ENCODE data around the gene DIO3.
"Not testable (repeated sequence)": the region's sequence is repeated elsewhere in the genome, so short reads cannot be mapped to it uniquely, and the experiment has no call there.

Gene DIO3

DNA sequence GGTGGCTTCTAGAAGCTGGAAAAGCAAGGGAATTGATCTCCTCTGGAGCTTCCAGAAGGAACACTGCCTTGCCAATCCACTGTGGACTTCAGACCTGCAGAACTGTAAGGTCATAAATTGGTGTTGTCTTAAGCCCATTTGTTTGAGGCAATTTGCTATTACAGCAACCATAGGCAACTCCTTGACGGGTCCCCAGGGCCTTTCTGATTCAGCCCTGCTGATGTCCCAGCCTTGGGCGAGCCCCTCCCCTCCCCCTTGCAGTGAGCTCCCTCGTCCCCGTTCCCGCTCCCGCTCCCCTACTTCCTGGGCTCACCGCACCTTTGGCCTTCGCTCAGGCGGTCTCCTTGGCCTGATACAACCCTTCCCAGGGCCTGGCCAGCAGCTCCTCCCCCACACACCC is 18.9 kb upstream of the DIO3 start:
- DNase-seq (ENCODE audit: low read depth in 3 of 3) = no peak

DNA sequence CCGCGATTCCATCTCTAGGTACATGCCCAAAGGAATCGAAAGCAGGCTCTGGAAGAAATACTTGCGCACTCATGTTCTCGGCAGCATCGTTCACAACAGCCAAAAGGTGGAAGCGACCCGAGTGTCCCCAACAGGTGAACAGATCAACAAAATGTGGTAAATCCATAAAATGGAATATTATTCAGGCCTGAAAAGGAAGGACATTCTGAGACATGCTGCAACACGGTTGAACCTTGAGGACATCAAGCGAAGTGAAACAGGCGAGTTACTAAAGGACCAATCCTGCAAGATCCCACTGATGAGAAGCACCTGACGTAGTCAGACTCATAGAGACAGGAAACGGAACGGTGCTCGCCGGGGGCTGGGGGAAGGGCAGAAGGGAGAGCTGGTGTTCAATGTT is 17.5 kb upstream of the DIO3 start:
- DNase-seq (ENCODE audit: low read depth in 3 of 3) = no peak

DNA sequence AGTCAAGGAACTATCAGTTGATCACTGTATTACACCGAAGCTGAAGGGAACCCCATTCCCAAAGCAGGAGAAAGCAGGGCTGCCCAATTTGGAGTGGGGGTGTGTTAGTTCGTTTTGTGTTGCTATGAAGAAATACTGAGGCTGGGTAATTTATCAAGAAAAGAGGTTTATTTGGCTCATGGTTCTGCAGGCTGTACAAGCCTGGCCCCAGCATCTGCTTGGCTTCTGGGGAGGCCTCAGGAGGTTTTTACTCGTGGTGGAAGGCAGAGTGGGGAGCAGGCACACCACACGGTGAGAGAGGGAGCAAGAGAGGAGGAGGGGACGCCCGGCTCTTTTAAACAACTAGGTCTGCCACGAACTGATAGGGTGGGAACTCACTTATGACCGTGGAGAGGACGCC is 16.7 kb upstream of the DIO3 start:
- no peak for DNase-seq (ENCODE audit: low read depth in 3 of 3)

DNA sequence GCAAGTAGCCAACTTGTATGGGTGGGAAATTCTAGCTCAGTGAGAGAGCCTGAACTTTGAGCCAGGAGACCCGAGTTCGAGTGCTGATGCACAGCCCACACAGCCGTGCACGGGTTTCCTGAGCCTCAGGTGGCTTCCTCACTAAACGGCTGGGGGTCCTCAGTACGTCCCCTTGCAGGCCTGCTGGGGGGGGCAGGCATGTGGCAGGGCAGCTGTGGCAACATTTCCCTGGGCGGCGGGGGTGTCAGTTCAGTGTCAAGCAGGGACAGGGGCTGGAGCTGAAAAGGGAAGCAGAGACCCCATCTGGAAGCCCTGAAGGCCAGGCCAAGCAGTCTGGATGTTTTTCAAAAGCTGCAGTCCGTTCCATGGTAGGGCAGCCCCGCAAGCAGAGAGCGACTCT is 14.6 kb upstream of the DIO3 start:
- DNase-seq (ENCODE audit: low read depth in 3 of 3) = no peak

DNA sequence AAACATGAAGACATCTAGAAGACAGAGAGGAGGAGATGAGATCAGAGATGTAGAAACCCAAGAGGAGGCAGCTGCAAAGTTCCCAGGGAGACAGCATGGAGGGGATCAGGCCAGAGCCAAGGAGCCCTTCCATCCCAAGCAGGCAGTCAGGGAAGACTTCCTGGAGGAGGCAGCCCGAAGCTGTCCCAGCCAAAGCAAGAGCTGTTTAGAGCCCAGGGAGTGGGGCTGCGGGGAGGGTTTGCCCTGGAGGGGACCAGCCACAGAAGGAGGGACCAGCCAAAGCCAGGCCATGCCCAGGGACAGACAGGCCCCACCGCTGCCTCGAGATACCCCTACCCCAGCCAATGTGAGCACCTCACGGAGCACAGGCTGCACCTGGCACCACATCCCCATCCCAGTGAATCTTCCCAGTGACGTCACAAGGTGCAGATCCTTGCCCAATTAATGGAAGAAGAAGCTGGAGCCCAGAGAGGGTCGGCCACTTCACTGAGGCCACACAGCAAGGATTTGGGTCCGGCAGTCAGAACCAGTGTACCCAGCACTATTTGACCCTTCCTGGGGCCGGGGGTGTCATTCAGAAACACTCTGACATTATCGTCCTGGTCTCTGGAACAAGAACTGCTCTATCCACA is 14.1 kb upstream of the DIO3 start:
- no peak for DNase-seq (ENCODE audit: low read depth in 3 of 3)

DNA sequence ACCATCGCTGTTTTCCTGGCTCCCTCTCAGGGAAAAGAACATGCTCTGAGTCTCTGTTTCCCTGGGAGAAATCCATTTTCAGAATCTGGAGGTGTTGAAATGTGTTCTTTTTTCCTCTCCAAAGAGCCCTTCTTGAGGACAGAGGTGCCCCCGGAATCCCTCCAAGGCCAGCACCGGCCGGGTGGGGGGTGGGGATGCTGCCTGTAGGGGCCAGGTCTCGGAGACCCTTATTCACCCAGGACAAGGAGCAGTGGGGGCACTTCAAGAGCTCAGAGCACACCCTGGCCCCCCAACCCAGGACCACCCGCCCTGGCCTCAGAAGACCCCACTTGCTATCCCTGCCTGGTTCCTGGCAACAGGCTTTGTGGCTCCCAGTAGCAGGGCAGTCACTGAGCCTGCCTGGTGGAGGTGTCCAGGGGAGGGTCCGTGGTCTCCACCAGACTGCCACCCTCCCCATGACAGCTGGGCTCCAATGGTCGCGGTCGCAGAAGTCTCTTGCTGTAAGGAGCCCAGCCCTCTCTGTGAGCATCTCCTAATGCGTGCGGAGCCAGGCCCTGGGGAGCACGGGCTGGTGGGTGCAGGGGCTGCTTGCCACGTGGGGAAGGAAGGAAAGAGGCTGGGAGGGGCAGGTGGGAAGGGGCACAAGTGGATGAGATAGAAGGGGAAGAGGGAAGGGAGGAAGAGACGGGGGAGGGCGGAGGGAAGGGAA is 13.2 kb upstream of the DIO3 start:
- DNase-seq (ENCODE audit: low read depth in 3 of 3) = no peak

DNA sequence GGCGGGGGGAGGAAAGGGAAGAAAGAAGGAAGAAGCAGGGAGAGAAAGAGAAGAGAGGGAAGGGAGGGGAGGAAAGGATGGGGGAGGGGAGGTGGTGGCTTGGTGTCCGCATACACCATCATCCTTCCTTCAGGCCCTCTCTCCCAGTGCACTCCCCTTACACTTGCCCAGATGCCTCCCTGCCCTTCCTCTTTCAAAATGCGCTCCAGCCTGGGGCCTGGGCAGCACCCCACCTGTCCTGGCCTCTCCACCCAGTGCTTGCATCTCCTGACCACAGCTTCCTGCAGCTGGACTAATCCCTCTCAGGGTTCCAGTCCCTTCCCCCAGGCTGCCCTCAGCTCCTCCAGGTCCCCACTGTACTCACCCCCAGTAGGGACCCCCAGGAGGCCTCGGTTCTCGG is 12.6 kb upstream of the DIO3 start:
- DNase-seq (ENCODE audit: low read depth in 3 of 3) = no peak

DNA sequence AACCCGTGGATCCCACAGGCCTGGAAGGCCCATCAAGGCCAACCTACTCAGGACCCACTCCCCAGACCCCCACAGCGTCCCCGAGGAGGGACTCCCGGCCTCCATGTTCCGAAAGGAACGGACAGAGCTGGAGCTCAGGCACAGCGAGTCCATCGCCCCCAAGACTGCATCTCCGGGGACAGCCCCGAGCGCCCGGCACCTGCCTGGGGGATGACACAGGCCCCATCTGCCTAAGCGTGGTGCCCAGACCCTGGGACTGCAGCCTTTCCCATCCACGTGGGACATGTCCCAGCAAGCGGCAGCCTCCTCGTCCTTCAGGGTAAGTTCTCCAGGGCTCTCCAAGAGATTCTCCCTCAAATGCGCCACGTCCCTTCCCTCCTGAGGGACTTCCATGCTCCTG is 12.1 kb upstream of the DIO3 start:
- no peak for DNase-seq (ENCODE audit: low read depth in 3 of 3)

DNA sequence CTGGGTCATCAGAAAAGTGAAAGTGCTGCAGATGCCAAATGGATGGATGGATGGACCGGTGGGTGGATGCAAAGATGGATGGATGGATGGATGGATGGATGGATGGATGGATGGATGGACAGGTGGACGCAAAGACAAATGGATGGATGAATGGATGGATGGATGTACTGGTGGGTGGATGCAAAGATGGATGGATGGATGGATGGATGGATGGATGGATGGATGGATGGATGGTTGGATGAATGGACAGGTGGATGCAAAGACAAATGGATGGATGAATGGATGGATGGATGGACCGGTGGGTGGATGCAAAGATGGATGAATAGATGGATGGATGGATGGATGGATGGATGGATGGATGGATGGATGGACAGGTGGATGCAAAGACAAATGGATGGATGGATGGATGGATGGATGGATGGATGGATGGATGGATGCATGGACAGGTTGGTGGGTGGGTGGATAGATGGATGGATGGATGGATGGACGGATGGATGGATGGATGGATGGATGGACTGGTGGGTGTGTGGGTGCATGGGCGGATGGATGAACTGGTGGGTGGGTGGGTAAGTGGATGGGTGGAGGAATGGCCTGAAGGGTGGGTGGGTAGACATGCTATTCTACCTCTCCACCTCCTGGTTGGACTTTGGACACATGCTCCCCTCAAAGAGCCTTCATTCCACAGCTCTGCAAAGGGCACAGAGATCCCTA is 10.9 kb upstream of the DIO3 start:
- not testable (repeated sequence) for DNase-seq (ENCODE audit: low read depth in 3 of 3)

DNA sequence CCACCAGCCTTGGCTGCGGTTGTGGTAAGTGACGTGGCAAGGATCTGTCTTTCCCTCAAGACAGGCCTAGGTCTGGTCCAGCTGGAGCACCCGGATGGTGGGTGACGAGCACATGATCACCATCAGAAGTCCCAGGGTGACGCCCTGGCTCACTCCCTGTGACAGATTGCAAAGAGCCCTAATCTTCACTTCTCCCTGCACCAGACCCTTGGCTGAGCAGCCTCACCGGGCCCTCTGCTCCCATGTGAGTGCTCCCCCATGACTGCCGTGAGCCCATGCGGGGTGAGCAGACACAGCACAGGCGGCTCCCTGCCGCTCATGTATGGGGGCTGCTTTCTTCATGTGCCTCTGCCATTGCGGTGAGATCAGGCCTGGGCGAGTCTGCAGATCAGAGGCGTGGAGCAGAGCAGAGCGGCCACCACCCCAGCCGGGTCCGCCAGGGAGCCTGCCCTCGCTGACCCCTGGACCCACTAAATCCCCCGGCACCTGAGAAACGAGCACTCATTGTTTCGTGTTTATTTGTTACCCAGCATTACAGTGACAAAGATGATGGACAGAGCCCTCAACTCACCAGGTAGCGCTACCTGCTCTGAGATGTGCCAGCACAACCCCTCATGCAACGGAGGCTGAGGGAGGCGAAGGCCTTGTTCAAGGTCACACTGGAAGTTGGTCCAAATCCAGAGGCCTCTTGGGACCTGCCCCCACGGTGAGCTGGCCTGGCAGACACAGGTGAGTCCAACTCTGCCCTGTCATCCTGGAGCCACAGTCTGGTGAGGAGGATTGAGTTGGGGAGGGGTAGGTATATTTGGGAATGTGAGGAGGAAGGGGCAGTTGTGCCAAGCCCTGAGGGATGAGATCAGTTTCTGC is 9.3 kb upstream of the DIO3 start:
- no peak for DNase-seq (ENCODE audit: low read depth in 3 of 3)

DNA sequence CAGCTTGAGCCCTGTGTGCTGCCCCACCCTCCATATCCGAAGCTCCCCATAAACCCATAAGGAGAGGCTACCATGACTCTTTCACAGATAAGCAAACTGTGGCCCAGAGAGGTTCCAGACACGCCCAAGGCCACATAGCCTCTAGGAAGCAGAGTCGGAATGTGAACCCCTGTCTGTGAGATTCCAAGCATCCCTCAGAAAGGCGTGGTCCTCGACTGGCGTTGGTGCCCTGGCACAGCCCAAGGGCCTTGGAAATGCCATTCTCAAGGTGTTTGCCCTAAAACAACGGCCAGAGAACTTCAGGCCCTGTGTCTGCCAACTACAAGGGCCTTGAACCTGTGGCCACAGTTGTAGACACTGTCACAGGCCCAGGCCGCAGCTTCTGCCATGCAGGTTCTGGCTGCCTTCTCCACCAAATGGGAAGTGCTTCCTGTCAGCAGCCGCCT is 8.5 kb upstream of the DIO3 start:
- DNase-seq (ENCODE audit: low read depth in 3 of 3) = no peak

DNA sequence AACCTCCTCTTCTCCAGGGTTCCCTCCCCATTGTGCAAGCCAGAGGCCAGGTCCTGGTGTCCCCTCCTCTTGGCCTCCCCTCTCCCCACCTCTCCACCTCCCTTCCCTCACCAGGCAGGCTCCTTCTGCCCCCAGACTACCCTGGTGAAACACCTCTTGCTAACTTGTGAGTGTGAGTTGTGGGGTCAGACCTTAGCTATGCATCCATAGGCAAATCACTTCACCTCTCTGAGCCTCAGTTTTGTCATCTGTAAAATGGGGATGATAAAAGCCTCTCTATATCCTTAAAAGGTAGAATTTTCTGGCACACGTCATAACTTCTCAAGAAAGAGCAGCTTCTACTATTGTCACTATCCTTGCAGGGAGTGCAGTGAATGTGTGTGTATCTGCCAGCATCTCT is 7.9 kb upstream of the DIO3 start:
- no peak for DNase-seq (ENCODE audit: low read depth in 3 of 3)

DNA sequence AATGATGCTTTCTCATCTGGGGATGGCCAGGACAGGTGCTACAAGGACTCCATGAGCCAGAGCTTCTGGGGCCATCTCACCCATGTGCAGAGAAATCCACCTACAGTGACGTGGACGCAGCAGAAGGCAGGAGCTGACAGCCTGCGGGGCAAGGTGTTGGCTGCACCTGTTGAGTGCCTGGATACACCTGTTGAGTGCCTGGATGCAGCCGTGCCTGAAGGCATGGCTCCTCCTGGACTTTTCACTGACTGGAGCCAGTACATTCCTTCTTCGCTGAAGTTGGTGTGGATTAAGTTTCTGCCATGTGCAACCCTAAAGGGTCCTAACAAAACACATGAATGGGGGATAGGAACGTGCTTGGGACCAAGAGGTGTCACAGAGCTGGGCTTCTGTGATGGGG is 7.4 kb upstream of the DIO3 start:
- DNase-seq (ENCODE audit: low read depth in 3 of 3) = no peak

DNA sequence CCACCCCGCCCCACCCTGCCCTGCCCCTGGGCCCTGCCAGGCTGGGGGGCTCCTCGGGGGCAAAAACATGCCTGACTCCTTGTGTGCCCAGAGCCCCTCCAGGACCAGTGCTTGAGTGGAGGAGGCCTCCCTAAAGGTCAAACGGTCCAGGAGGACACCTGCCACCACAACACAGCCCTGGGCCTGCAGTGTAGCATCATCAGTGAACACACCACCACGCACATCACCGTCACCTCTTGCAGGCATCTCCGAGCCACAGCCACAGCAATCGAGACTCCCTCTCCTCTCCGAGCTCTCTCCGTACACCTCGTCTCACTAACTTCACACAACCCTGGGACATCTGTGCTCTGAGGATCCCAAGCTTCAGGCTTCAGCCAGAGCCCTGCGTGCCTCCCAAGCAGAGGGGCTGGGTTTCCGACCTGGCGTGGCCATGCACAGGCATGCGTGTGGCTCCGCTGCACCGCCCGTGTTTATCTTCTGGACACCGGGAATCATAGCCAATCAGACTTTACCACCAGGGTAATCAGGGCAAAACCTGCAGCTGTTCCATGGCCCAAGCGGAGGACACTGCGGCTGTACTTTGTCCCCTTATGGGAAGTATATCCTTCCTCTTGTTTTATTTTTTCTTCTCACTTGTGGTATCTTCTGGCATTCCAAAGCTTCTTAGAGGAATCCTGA is 6.2 kb upstream of the DIO3 start:
- DNase-seq (ENCODE audit: low read depth in 3 of 3) = no peak

DNA sequence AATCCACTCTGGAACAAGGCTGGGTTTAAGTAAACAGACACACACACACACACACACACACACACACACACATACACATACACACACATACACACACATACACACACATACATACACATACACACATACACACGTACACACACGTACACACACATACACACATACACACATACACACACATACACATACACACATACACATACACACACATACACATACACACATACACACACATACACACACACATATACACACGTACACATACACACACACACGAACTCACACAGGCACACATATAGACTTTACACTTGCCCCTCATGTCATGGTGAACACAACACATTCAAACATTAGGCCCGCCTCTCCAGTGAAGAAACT is 5.6 kb upstream of the DIO3 start:
- not testable (repeated sequence) for DNase-seq (ENCODE audit: low read depth in 3 of 3)

DNA sequence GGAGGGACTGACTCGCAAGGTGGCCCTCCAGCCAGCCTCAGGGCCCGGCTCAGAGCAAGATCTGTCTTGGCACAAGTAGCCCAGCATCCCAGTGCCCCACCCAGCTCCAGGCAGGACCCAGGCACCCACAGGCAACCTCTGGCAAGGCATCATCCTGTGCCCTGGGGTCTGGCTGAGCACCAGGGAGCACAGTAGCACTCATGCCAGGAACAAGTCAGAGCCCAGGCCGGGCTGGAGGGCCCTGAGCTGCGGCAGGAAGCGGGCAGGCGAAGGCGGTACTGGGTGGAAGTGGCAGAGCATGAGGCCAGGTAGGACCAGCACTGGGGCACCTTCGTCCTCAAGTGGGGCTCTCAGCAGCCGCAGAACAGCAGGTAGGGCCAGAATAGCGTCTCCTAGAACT is 5.2 kb upstream of the DIO3 start:
- DNase-seq (ENCODE audit: low read depth in 3 of 3) = no peak

DNA sequence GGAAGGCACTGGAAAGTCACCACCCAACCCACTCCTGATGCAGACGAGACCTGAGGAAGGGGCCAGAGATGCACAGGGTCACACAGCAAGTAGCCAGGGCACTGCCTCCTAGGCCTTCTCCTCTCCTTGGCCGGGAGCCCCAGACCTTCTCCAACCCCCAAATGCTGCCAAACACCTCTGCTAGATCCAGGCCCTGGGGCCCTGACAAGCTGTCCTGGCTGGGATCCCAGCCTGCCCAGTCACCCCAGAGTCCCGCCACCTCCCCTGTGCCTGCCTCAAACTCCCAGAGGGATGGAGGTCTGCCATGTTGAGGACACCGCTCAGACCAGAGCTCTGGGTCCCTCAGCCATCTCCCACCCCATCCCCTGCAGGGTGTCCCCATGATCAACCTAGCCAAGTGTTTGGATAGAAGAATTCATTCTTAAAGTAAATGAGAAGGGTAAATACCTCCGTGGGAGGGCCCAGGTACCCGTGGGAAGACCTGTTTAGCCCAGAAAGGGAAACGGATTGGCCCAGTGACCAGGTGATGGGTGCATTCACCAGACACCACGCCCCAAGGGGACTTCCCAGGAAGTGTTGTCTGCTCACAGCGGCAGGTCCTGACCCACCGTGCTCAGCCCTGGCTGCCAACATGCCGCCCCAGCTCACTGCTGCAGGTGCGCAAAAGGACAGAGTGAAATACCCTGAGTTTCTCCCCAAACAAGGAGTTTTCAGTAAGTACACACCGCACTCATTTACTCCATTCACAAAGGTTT is 4.6 kb upstream of the DIO3 start:
- DNase-seq (ENCODE audit: low read depth in 3 of 3) = no peak

DNA sequence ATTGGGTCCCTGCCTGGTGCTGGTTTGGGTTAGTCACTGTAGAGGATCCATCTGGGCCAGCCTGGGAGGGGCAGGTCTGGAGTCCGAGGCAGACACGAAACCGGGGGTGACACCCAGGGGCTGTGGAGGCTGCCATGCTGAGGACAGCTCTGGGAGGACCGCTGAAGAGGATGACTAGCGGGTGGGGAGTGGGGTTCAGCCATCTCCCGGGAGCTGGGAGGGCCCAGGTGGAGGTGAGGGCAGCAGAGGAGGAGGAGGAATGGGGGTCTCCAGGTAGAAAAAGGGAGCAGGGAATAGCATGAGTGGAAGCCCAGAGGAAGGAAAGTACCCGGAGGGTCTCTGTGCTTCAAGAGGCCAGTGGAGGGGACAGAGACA is 4.0 kb upstream of the DIO3 start:
- DNase-seq (ENCODE audit: low read depth in 3 of 3) = no peak

DNA sequence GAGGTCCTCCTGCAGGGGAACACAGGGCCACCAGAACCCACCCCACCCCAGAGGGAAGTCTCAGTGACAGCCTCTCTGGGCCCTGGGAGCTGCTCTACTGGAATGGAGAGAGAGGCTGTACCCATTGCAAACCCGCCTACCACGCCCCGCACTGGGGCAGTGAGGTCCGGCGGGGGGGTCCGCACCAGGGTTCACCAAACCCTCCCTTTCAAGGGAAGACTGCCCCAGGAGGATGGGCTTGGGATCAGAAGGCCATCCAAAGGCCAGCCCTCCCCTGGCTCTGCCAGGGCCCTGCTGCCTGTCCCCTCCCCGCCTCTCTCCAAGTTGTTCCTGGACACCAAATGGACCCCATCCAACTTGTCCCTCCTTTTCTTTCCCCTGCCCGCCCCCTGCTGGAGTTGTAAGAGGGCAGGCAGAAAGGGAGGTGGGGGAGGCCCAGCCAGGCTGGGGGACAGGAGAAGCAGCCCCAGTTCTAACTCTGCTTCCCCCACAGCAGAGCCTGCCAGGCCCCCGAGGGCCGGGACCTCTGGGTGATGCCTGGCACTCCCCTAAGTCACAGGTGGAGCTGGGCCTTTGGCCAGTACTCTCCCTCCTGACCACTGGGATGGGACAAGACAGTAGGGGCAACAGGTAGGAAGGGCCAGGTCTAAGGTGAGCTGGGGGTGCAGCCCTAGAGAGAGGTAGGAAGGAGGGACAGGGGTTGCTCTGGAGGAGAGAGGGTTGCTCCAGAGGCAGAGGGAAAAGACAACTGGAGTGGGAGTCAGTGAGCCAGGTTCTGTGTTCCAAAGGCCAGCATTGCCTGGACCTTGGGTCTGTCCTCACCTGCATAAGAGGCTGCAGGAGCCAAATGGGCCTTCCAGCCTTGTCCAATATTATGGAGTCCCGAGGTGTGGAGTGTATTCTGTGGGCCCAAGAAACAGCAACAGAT is 3.2 kb upstream of the DIO3 start:
- DNase-seq (ENCODE audit: low read depth in 3 of 3) = no peak

DNA sequence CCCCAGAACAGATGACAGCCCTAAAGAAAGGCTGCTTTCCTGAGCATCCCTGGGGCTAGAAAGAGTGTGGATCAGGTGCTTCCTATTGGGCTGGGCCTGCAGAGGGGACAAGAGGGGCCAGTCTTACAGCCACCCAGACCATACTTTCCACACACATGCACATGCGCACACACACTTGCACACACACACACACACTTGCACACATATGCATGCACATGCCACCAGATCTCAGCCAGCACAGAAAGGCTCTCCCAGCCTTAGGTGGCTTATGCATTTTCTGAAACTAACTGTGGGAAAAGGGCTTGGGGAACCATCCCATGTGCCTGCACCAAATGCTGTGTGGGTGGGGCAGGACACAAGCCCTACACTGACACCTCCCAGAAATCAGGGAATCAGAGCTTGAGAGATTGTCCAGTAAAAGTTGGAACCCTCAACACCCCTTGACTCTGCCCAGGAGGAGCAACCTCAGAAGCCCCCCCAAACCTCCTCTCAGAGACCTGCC is 2.5 kb upstream of the DIO3 start:
- no peak for DNase-seq (ENCODE audit: low read depth in 3 of 3)

All from stimulated activated CD4-positive, alpha-beta T cell treated with anti-CD3 and anti-CD28 coated beads, TNF-alpha, amount 100 ng/mL, for 4 hours (primary cell).